Endothelial cell of umbilical vein (primary cell): ENCODE results near the gene LCN15. TPM values are rescaled to one million over a fixed set of nuclear protein-coding genes. Genes with fewer than 3 reads are reported as not detected.

ENCODE experiments used
- BruUV-seq: library from RNA; stranded (reverse); fragments of 400-500 nt; replicated peaks from 2 replicates; lab custom pipeline; 2021; lab: Mats Ljungman, UMichigan
- CTCF ChIA-PET: fragments of 300-600, 350-600 bp; sonication (Branson Sonifier 250); formaldehyde crosslinking; loops from one replicate; lab custom pipeline; 2021; ENCODE audit warnings: antibody characterized with exemption, inconsistent platforms; lab: Charles Lee
- POLR2A ChIA-PET: fragments of 300-600, 350-600 bp; sonication (Branson Sonifier 250); formaldehyde crosslinking; loops from one replicate; lab custom pipeline; 2021; ENCODE audit warnings: antibody characterized with exemption, inconsistent platforms; lab: Charles Lee
- DNase-seq: peaks from one replicate; pipeline ENCODE4 v3.0.0-alpha.2; 2011; ENCODE audit warnings: low read depth, low spot score
- FAIRE-seq: peaks from 2 replicates; lab custom pipeline; 2011; peaks lifted over from hg19 to GRCh38; lab: Jason Lieb, UNC
- H2AFZ ChIP-seq: 2 replicates; pipeline ENCODE4 v1.6.0; 2012; ENCODE audit warnings: low read depth, low read length, control low read depth, inconsistent platforms
- H3K27ac ChIP-seq: 2 replicates; pipeline ENCODE4 v1.5.1; 2011; ENCODE audit warnings: low read depth, mild to moderate bottlenecking, control low read depth, low read length, moderate library complexity; ENCODE audit not compliant: insufficient read depth
- H3K27me3 ChIP-seq, 2 experiments: 2 replicates each; pipeline versions ENCODE4 v1.6.0 to v1.6.1; 2011; ENCODE audit warnings: low read length in 2 of 2, mixed read lengths in 1 of 2; ENCODE audit not compliant: control insufficient read depth in 2 of 2, insufficient read depth in 2 of 2
- H3K36me3 ChIP-seq, 2 experiments: 2 replicates in 1 of 2; 3 replicates in 1 of 2; pipeline ENCODE4 v1.5.1; 2011; ENCODE audit warnings: low read length in 2 of 2, mild to moderate bottlenecking in 1 of 2, moderate library complexity in 1 of 2; ENCODE audit not compliant: control insufficient read depth in 2 of 2, insufficient read depth in 2 of 2; ENCODE audit errors: extremely low read depth in 1 of 2
- H3K4me1 ChIP-seq: 3 replicates; pipeline ENCODE4 v1.5.1; 2011; ENCODE audit warnings: mild to moderate bottlenecking, low read length; ENCODE audit not compliant: control insufficient read depth, insufficient read depth; ENCODE audit errors: extremely low read depth
- H3K4me2 ChIP-seq: 2 replicates; pipeline ENCODE4 v1.6.1; 2011; ENCODE audit warnings: low read length, control low read depth, mixed read lengths; ENCODE audit not compliant: insufficient read depth
- H3K4me3 ChIP-seq, 3 experiments: fragments of 200-600 bp in 1 of 3; sonication (generic), shearing (Covaris generic) in 1 of 3; replicated peaks in 1 of 3; 2 replicates each; pipeline ENCODE4 v1.5.1; 2011 to 2016; ENCODE audit warnings: control low read depth in 3 of 3, low read length in 3 of 3, mild to moderate bottlenecking in 2 of 3, inconsistent platforms in 1 of 3, low read depth in 1 of 3, moderate library complexity in 1 of 3; ENCODE audit not compliant: insufficient read depth in 1 of 3
- H3K79me2 ChIP-seq: 2 replicates; pipeline ENCODE4 v1.6.0; 2012; ENCODE audit warnings: low read length, inconsistent platforms; ENCODE audit not compliant: control insufficient read depth, insufficient read depth
- H3K9ac ChIP-seq: replicated peaks from 2 replicates; pipeline ENCODE3; 2011; ENCODE audit warnings: low read length, control low read depth; ENCODE audit not compliant: insufficient read depth; ENCODE audit errors: extremely low read depth
- H3K9me1 ChIP-seq: replicated peaks from 3 replicates; pipeline ENCODE4 v1.6.0; 2011; ENCODE audit warnings: mild to moderate bottlenecking, low read length; ENCODE audit not compliant: control insufficient read depth, insufficient read depth; ENCODE audit errors: extremely low read depth
- H3K9me3 ChIP-seq: replicated peaks from 2 replicates; pipeline ENCODE4 v1.5.1; 2012; ENCODE audit warnings: low read length, inconsistent platforms; ENCODE audit not compliant: control insufficient read depth, insufficient read depth
- H4K20me1 ChIP-seq: replicated peaks from 2 replicates; pipeline ENCODE3; 2011; ENCODE audit warnings: mild to moderate bottlenecking, low read length; ENCODE audit not compliant: control insufficient read depth, insufficient read depth; ENCODE audit errors: extremely low read depth
- EZH2 ChIP-seq: IDR thresholded peaks from 2 replicates; pipeline ENCODE4 v1.6.1; 2012; ENCODE audit warnings: borderline replicate concordance, low read depth, mild to moderate bottlenecking, moderate library complexity, low read length, inconsistent platforms; ENCODE audit not compliant: severe bottlenecking
- FOS ChIP-seq: IDR thresholded peaks from 2 replicates; pipeline ENCODE4 v1.6.1; 2011; ENCODE audit warnings: mild to moderate bottlenecking, low read length, moderate library complexity, borderline replicate concordance; ENCODE audit not compliant: insufficient read depth
- GATA2 ChIP-seq: IDR thresholded peaks from 2 replicates; pipeline ENCODE4 v1.7.0; 2011; ENCODE audit warnings: low read depth, mild to moderate bottlenecking, moderate library complexity, mixed read lengths, low read length; ENCODE audit not compliant: insufficient read length, insufficient read depth
- JUN ChIP-seq: IDR thresholded peaks from 2 replicates; pipeline ENCODE4 v1.6.1; 2011; ENCODE audit warnings: borderline replicate concordance, low read depth; ENCODE audit not compliant: insufficient read length, insufficient read depth
- MYC ChIP-seq: IDR thresholded peaks from one replicate; pipeline ENCODE4 v1.6.1; 2011; ENCODE audit warnings: mild to moderate bottlenecking, low read depth, low read length
- POLR2A ChIP-seq: IDR thresholded peaks from 2 replicates; pipeline ENCODE4 v1.6.1; 2012; ENCODE audit warnings: low read depth, mild to moderate bottlenecking, control low read depth, low read length
- POLR2AphosphoS5 ChIP-seq: IDR thresholded peaks from 2 replicates; pipeline ENCODE4 v1.6.1; 2012; ENCODE audit warnings: low read depth, mild to moderate bottlenecking, control low read depth, low read length, moderate library complexity; ENCODE audit not compliant: insufficient read depth
- dilution Hi-C: fragments of 300-500 bp; cut with MboI; formaldehyde crosslinking; loops from one replicate; pipeline ENCODE4 v1.15.0; 2019; ENCODE audit warnings: low sequenced_read_pairs; ENCODE audit not compliant: extremely low pct_ligation_motif_present
- intact Hi-C: fragments of 100-400 bp; cut with micrococcal nuclease; formaldehyde crosslinking; loops from one replicate; pipeline ENCODE4 v1.10.0; 2022
- polyA plus RNA-seq, 4 experiments: library from polyadenylated mRNA; depleted of rRNA in 3 of 4; stranded (reverse) in 3 of 4; unstranded in 1 of 4; fragments of >200 nt; gene quantifications; 2 replicates each; pipeline versions ENCODE4 v1.2.1 to v1.2.3, GENCODE V29; 2011 to 2012; ENCODE audit warnings: missing spikeins in 1 of 4
- total RNA-seq: library from RNA; stranded (reverse); gene quantifications from 2 replicates; pipeline ENCODE4 v1.2.3, GENCODE V29; 2021
- TF ChIP-seq, protein P1 (sequence below): IDR thresholded peaks from 2 replicates; pipeline ENCODE4 v1.6.1; 2011; ENCODE audit not compliant: insufficient read depth, insufficient read length
- TF ChIP-seq, protein P2 (sequence below), 2 donors: IDR thresholded peaks; 1 replicate in 1 of 2; 2 replicates in 1 of 2; pipeline ENCODE4 v1.5.1; 2011; ENCODE audit warnings: low read length in 2 of 2, mild to moderate bottlenecking in 2 of 2, moderate library complexity in 2 of 2, control low read depth in 1 of 2, inconsistent platforms in 1 of 2, low read depth in 1 of 2; ENCODE audit not compliant: insufficient read depth in 1 of 2; ENCODE audit errors: extremely low read depth in 1 of 2

LCN15 gene
- total and polyA plus RNA-seq, 2 donors (not counting 3 experiments of a cell fraction or from before 2014, with no cell fraction given) = not detected

DNA sequence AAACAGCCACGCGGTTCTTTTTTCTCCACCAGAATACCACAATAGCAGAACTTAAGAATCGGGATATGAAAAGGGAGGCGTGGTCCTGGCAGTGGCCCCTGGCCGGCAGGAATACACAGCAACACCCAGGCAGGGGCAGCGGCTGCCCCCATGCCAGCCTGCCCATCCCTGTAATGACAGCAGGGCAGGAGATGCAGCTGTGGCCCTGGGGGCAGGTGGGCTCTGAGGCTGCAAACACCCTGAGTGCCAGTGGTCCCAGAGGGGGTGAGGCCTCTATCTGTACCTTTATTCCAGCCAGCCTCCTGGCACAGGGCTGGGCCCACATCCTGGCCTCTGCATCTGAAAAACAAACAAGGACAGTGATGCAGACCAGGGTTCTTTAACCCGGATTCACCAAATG, 39.5 kb downstream of the LCN15 start:
- Histone ChIP-seq H3K4me1 (peaks cover 59% of the 10 kb centered on the region), H3K4me3 (no peak overlapping the region), H3K4me2 (peak overlapping the region; percentile 8), H4K20me1 (no peaks in the 10 kb centered on the region), H3K36me3 (peaks cover 12 to 36% of the 10 kb centered on the region in 2 experiments), H3K9ac (no peak overlapping the region), H3K27ac (no peak overlapping the region), H3K27me3 (no peaks in the 10 kb centered on the region), H3K9me1 (no peaks in the 10 kb centered on the region), H3K79me2 (peaks cover 79% of the 10 kb centered on the region), H2AFZ (no peak overlapping the region), H3K9me3 (no peaks in the 10 kb centered on the region)
- FAIRE-seq (peak; percentile 48), DNase-seq (no peak)
- intact Hi-C loops = loop anchor here (2.0 to 5.0 kb wide), 2 partner anchors 52 to 68 kb away; partner anchors contain the start of gene TMEM141
- POLR2A ChIA-PET = no interaction called here
- TF ChIP-seq POLR2A (peak; percentile 49), FOS (no peak), JUN (no peak), GATA2 (no peak), POLR2AphosphoS5 (peak; percentile 69), MYC (no peak), EZH2 (no peak)
- TF ChIP-seq, protein P1, sequence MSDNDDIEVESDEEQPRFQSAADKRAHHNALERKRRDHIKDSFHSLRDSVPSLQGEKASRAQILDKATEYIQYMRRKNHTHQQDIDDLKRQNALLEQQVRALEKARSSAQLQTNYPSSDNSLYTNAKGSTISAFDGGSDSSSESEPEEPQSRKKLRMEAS = no peak
- TF ChIP-seq, protein P2, sequence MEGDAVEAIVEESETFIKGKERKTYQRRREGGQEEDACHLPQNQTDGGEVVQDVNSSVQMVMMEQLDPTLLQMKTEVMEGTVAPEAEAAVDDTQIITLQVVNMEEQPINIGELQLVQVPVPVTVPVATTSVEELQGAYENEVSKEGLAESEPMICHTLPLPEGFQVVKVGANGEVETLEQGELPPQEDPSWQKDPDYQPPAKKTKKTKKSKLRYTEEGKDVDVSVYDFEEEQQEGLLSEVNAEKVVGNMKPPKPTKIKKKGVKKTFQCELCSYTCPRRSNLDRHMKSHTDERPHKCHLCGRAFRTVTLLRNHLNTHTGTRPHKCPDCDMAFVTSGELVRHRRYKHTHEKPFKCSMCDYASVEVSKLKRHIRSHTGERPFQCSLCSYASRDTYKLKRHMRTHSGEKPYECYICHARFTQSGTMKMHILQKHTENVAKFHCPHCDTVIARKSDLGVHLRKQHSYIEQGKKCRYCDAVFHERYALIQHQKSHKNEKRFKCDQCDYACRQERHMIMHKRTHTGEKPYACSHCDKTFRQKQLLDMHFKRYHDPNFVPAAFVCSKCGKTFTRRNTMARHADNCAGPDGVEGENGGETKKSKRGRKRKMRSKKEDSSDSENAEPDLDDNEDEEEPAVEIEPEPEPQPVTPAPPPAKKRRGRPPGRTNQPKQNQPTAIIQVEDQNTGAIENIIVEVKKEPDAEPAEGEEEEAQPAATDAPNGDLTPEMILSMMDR (IDR thresholded peaks at IDR 0.05; ENCODE audit: extremely low read depth in 1 of 2, insufficient read depth in 1 of 2, low read depth in 1 of 2, low read length in 2 of 2) = no peak
- no TSS peak for BruUV-seq
- CTCF ChIA-PET = interaction anchor here (0.9 kb wide), 1 partner anchor 9 kb away, joined by 3 read pairs; no protein-coding TSS in a partner anchor
- dilution Hi-C loops = no loop called here
